ENCODE data around the gene CMTM7. TPM values are rescaled to one million over a fixed set of nuclear protein-coding genes. Genes with fewer than 3 reads are reported as not detected.

The CMTM7 gene
- total RNA-seq, 3 donors from 2014 or later (not counting 1 experiment from before 2014, with no cell fraction given): 4.1 to 16.7 (median 12.8) TPM

- TF ChIP-seq CTCF (IDR thresholded peaks at IDR 0.05): no peak
- Mint-ChIP-seq H3K36me3 (peaks cover 9% of the 10 kb centered on the region), H3K9me3 (no peaks in the 10 kb centered on the region), H3K27ac (no peak overlapping the region), H3K27me3 (ENCODE audit: low read depth in 2 of 2) (no peaks in the 10 kb centered on the region), H3K4me1 (no peaks in the 10 kb centered on the region), H3K4me3 (no peak overlapping the region)
- no peaks in the 10 kb centered on the region for H3K4me1 ChIP-seq (ENCODE audit: control insufficient read depth, insufficient read depth, low read length)
- H3K27me3 ChIP-seq (ENCODE audit: control insufficient read depth, insufficient read depth, low read length): no peaks in the 10 kb centered on the region
- H3K36me3 ChIP-seq (ENCODE audit: control insufficient read depth, insufficient read depth, low read length): peaks cover 10% of the 10 kb centered on the region
- H3K4me3 ChIP-seq (ENCODE audit: low read length): no peak overlapping the region
- H3K9me3 ChIP-seq (ENCODE audit: control insufficient read depth, insufficient read depth, low read length): no peaks in the 10 kb centered on the region
- 98% methylated on average over 3 of the region's 3 CpGs for WGBS (ENCODE audit: insufficient coverage)
- ATAC-seq (no peak), DNase-seq (no peak)
- intact Hi-C loops (cut with micrococcal nuclease): no loop called here
- no peak overlapping the region for H3K27ac ChIP-seq (ENCODE audit: low read length)
Measured at GRCh38 chr3:32449691-32450090, 58.0 kb downstream of the CMTM7 start.

- Histone ChIP-seq H3K36me3 (ENCODE audit: control insufficient read depth, insufficient read depth, low read length) (peaks cover 10% of the 10 kb centered on the region), H3K4me3 (ENCODE audit: low read length) (no peak overlapping the region), H3K4me1 (ENCODE audit: control insufficient read depth, insufficient read depth, low read length) (peaks cover under 1% of the 10 kb centered on the region), H3K27me3 (ENCODE audit: control insufficient read depth, insufficient read depth, low read length) (no peaks in the 10 kb centered on the region), H3K27ac (ENCODE audit: low read length) (no peak overlapping the region), H3K9me3 (ENCODE audit: control insufficient read depth, insufficient read depth, low read length) (no peaks in the 10 kb centered on the region)
- no peaks in the 10 kb centered on the region for H3K9me3 Mint-ChIP-seq
- 93% methylated on average over 1 of the region's 2 CpGs for WGBS (ENCODE audit: insufficient coverage)
- H3K27ac Mint-ChIP-seq: no peak overlapping the region
- ATAC-seq: no peak
- no peaks in the 10 kb centered on the region for H3K27me3 Mint-ChIP-seq (ENCODE audit: low read depth in 2 of 2)
- intact Hi-C loops (cut with micrococcal nuclease): no loop called here
- no peak for DNase-seq
- TF ChIP-seq CTCF (IDR thresholded peaks at IDR 0.05): no peak
- no peak overlapping the region for H3K4me3 Mint-ChIP-seq
- no peaks in the 10 kb centered on the region for H3K4me1 Mint-ChIP-seq
- peaks cover 9% of the 10 kb centered on the region for H3K36me3 Mint-ChIP-seq
Measured at GRCh38 chr3:32450426-32450825, 58.8 kb downstream of the CMTM7 start.

GRCh38 chr3:32450992-32451659, 59.5 kb downstream of the CMTM7 start:
- H3K36me3 Mint-ChIP-seq: peaks cover 9% of the 10 kb centered on the region
- H3K27me3 ChIP-seq (ENCODE audit: control insufficient read depth, insufficient read depth, low read length): no peaks in the 10 kb centered on the region
- H3K9me3 Mint-ChIP-seq: no peaks in the 10 kb centered on the region
- intact Hi-C loops (cut with micrococcal nuclease): no loop called here
- no peak overlapping the region for H3K4me3 Mint-ChIP-seq
- H3K27ac Mint-ChIP-seq: no peak overlapping the region
- no peak overlapping the region for H3K4me3 ChIP-seq (ENCODE audit: low read length)
- WGBS (ENCODE audit: insufficient coverage): 93% methylated on average over 12 of the region's 12 CpGs
- no peak for TF ChIP-seq CTCF (IDR thresholded peaks at IDR 0.05)
- no peak overlapping the region for H3K27ac ChIP-seq (ENCODE audit: low read length)
- no peaks in the 10 kb centered on the region for H3K9me3 ChIP-seq (ENCODE audit: control insufficient read depth, insufficient read depth, low read length)
- no peaks in the 10 kb centered on the region for H3K27me3 Mint-ChIP-seq (ENCODE audit: low read depth in 2 of 2)
- ATAC-seq: no peak
- no peaks in the 10 kb centered on the region for H3K4me1 Mint-ChIP-seq
- H3K4me1 ChIP-seq (ENCODE audit: control insufficient read depth, insufficient read depth, low read length): peaks cover 8% of the 10 kb centered on the region
- no peak for DNase-seq
- H3K36me3 ChIP-seq (ENCODE audit: control insufficient read depth, insufficient read depth, low read length): peaks cover 10% of the 10 kb centered on the region

GRCh38 chr3:32452009-32452408, 60.4 kb downstream of the CMTM7 start:
- Histone ChIP-seq H3K4me3 (ENCODE audit: low read length) (no peak overlapping the region), H3K9me3 (ENCODE audit: control insufficient read depth, insufficient read depth, low read length) (no peaks in the 10 kb centered on the region), H3K27me3 (ENCODE audit: control insufficient read depth, insufficient read depth, low read length) (no peaks in the 10 kb centered on the region), H3K36me3 (ENCODE audit: control insufficient read depth, insufficient read depth, low read length) (peaks cover 10% of the 10 kb centered on the region), H3K27ac (ENCODE audit: low read length) (no peak overlapping the region), H3K4me1 (ENCODE audit: control insufficient read depth, insufficient read depth, low read length) (peaks cover 17% of the 10 kb centered on the region)
- 93% methylated on average over 4 of the region's 4 CpGs for WGBS (ENCODE audit: insufficient coverage)
- DNase-seq (no peak), ATAC-seq (no peak)
- no peak overlapping the region for H3K4me3 Mint-ChIP-seq
- no peaks in the 10 kb centered on the region for H3K27me3 Mint-ChIP-seq (ENCODE audit: low read depth in 2 of 2)
- TF ChIP-seq CTCF (IDR thresholded peaks at IDR 0.05): no peak
- H3K36me3 Mint-ChIP-seq: peaks cover 9% of the 10 kb centered on the region
- no peaks in the 10 kb centered on the region for H3K9me3 Mint-ChIP-seq
- H3K4me1 Mint-ChIP-seq: no peaks in the 10 kb centered on the region
- no peak overlapping the region for H3K27ac Mint-ChIP-seq
- intact Hi-C loops (cut with micrococcal nuclease): no loop called here

Measured in natural killer cell (primary cell).